H9 (cell line): ENCODE results near the gene SERPINH1. TPM values are rescaled to one million over a fixed set of nuclear protein-coding genes. Genes with fewer than 3 reads are reported as not detected.

Experiments used
- DNase-seq: peaks from one replicate; pipeline ENCODE4 v3.0.0-alpha.2; 2017
- H2AFZ ChIP-seq: one replicate; pipeline ENCODE4 v1.6.1; 2013; ENCODE audit warnings: mild to moderate bottlenecking, low read length, control low read depth, moderate library complexity
- H2AK5ac ChIP-seq: 2 replicates; pipeline ENCODE4 v1.6.1; 2013; ENCODE audit warnings: low read length, control low read depth, mixed read lengths; ENCODE audit not compliant: insufficient read length
- H2BK120ac ChIP-seq: one replicate; pipeline ENCODE4 v1.6.1; 2013; ENCODE audit warnings: low read depth, mild to moderate bottlenecking, low read length, control low read depth, inconsistent platforms; ENCODE audit not compliant: poor library complexity, severe bottlenecking
- H2BK12ac ChIP-seq: 2 replicates; pipeline ENCODE4 v1.6.1; 2013; ENCODE audit warnings: low read length, control low read depth, mixed read lengths, low read depth; ENCODE audit not compliant: insufficient read length
- H2BK15ac ChIP-seq: 2 replicates; pipeline ENCODE4 v1.6.1; 2013; ENCODE audit warnings: low read depth, low read length, control low read depth
- H2BK20ac ChIP-seq: one replicate; pipeline ENCODE4 v1.6.1; 2013; ENCODE audit warnings: low read depth, mild to moderate bottlenecking, low read length, control low read depth, inconsistent platforms; ENCODE audit not compliant: poor library complexity, severe bottlenecking
- H2BK5ac ChIP-seq: 2 replicates; pipeline ENCODE4 v1.6.1; 2013; ENCODE audit warnings: low read length, control low read depth, mixed read lengths; ENCODE audit not compliant: insufficient read length
- H3K14ac ChIP-seq: 2 replicates; pipeline ENCODE4 v1.6.1; 2013; ENCODE audit warnings: low read length, control low read depth; ENCODE audit not compliant: insufficient read depth
- H3K18ac ChIP-seq: 2 replicates; pipeline ENCODE4 v1.6.1; 2013; ENCODE audit warnings: low read depth, mild to moderate bottlenecking, mixed read lengths, low read length, control low read depth; ENCODE audit not compliant: insufficient read length
- H3K23ac ChIP-seq: 2 replicates; pipeline ENCODE4 v1.6.1; 2013; ENCODE audit warnings: low read length, control low read depth, mixed read lengths, low read depth; ENCODE audit not compliant: insufficient read length
- H3K23me2 ChIP-seq: 2 replicates; pipeline ENCODE4 v1.6.1; 2013; ENCODE audit warnings: low read depth, mild to moderate bottlenecking, mixed read lengths, low read length, control low read depth; ENCODE audit not compliant: insufficient read length, poor library complexity, severe bottlenecking
- H3K27ac ChIP-seq: 2 replicates; pipeline ENCODE4 v1.5.1; 2013; ENCODE audit warnings: low read length, control low read depth, mixed read lengths, low read depth; ENCODE audit not compliant: insufficient read length
- H3K27me3 ChIP-seq: 2 replicates; pipeline ENCODE4 v1.6.1; 2013; ENCODE audit warnings: low read length, control low read depth, inconsistent platforms; ENCODE audit not compliant: insufficient read depth
- H3K4ac ChIP-seq: 2 replicates; pipeline ENCODE4 v1.6.1; 2013; ENCODE audit warnings: low read depth, mild to moderate bottlenecking, control low read depth, inconsistent platforms, low read length, moderate library complexity
- H3K4me1 ChIP-seq: 2 replicates; pipeline ENCODE4 v1.6.1; 2013; ENCODE audit warnings: low read length, control low read depth, inconsistent platforms; ENCODE audit not compliant: insufficient read depth
- H3K4me2 ChIP-seq: 2 replicates; pipeline ENCODE4 v1.6.1; 2013; ENCODE audit warnings: low read length, control low read depth, mixed read lengths; ENCODE audit not compliant: insufficient read length, insufficient read depth
- H3K56ac ChIP-seq: 2 replicates; pipeline ENCODE4 v1.6.1; 2013; ENCODE audit warnings: low read depth, mild to moderate bottlenecking, mixed read lengths, low read length, control low read depth; ENCODE audit not compliant: insufficient read length
- H3K79me1 ChIP-seq: 2 replicates; pipeline ENCODE4 v1.6.1; 2013; ENCODE audit warnings: low read depth, mild to moderate bottlenecking, moderate library complexity, low read length, control low read depth, inconsistent platforms; ENCODE audit not compliant: insufficient read depth, poor library complexity, severe bottlenecking
- H3K79me2 ChIP-seq: 2 replicates; pipeline ENCODE4 v1.6.1; 2013; ENCODE audit warnings: low read length, control low read depth, inconsistent platforms; ENCODE audit not compliant: insufficient read depth
- H3K9ac ChIP-seq: 2 replicates; pipeline ENCODE4 v1.6.1; 2013; ENCODE audit warnings: low read length, control low read depth, mixed read lengths; ENCODE audit not compliant: insufficient read length; ENCODE audit errors: extremely low read depth
- H3K9me3 ChIP-seq: one replicate; pipeline ENCODE4 v1.6.1; 2013; ENCODE audit warnings: low read depth, low read length, inconsistent platforms; ENCODE audit not compliant: control insufficient read depth
- H3T11ph ChIP-seq: one replicate; pipeline ENCODE4 v1.6.1; 2013; ENCODE audit warnings: mild to moderate bottlenecking, low read length, control low read depth, inconsistent platforms
- H4K20me1 ChIP-seq: one replicate; pipeline ENCODE4 v1.6.1; 2013; ENCODE audit not compliant: control insufficient read depth, insufficient read length, insufficient read depth
- H4K5ac ChIP-seq: 2 replicates; pipeline ENCODE4 v1.6.1; 2013; ENCODE audit warnings: low read depth, mild to moderate bottlenecking, mixed read lengths, low read length, control low read depth; ENCODE audit not compliant: insufficient read length
- H4K8ac ChIP-seq: replicated peaks from 2 replicates; pipeline ENCODE4 v1.6.1; 2013; ENCODE audit warnings: low read length, control low read depth, mixed read lengths, low read depth; ENCODE audit not compliant: insufficient read length
- H4K91ac ChIP-seq: 2 replicates; pipeline ENCODE4 v1.6.1; 2013; ENCODE audit warnings: low read depth, mild to moderate bottlenecking, moderate library complexity, mixed read lengths, low read length, control low read depth; ENCODE audit not compliant: insufficient read length
- H3K27ac Mint-ChIP-seq, 3 experiments: 2 replicates in 2 of 3; 3 replicates in 1 of 3; pipeline ENCODE4 v1.8.0; 2020 to 2021; ENCODE audit warnings: mixed read lengths in 3 of 3, mild to moderate bottlenecking in 1 of 3, moderate library complexity in 1 of 3
- H3K27me3 Mint-ChIP-seq: 2 replicates; pipeline ENCODE4 v1.8.0; 2021; ENCODE audit warnings: low read depth, mild to moderate bottlenecking, moderate library complexity, mixed read lengths
- H3K36me3 Mint-ChIP-seq, 3 experiments: 2 replicates in 2 of 3; 3 replicates in 1 of 3; pipeline ENCODE4 v1.8.0; 2020 to 2021; ENCODE audit warnings: low read depth in 3 of 3, mixed read lengths in 3 of 3; ENCODE audit not compliant: insufficient read depth in 1 of 3
- H3K4me1 Mint-ChIP-seq, 2 experiments: 2 replicates each; pipeline ENCODE4 v1.8.0; 2020; ENCODE audit warnings: mixed read lengths in 2 of 2
- H3K4me3 Mint-ChIP-seq, 2 experiments: 2 replicates in 1 of 2; 3 replicates in 1 of 2; pipeline ENCODE4 v1.8.0; 2020 to 2021; ENCODE audit warnings: mild to moderate bottlenecking in 2 of 2, mixed read lengths in 2 of 2, moderate library complexity in 1 of 2
- H3K9me3 Mint-ChIP-seq, 2 experiments: 2 replicates in 1 of 2; 3 replicates in 1 of 2; pipeline ENCODE4 v1.8.0; 2020; ENCODE audit warnings: mild to moderate bottlenecking in 2 of 2, mixed read lengths in 2 of 2, moderate library complexity in 1 of 2
- CTCF ChIP-seq: fragments of 200-600 bp; sonication (generic); conservative IDR thresholded peaks from 3 replicates; pipeline ENCODE4 v1.8.0; 2021; ENCODE audit warnings: antibody characterized with exemption, mild to moderate bottlenecking
- total RNA-seq: library from RNA; stranded (reverse); gene quantifications from 2 replicates; pipeline ENCODE4 v1.2.1, GENCODE V29; 2021

Gene SERPINH1
- total RNA-seq, 1 experiment from 2014 or later: 253 TPM

- H3K4me1 Mint-ChIP-seq: peaks cover 12 to 19% of the 10 kb centered on the region in 2 experiments
- H2AFZ ChIP-seq: no peak overlapping the region
- no peak overlapping the region for H2BK5ac ChIP-seq
- H3K27ac Mint-ChIP-seq: no peak overlapping the region; a peak in 2 of 7 replicates
- no peak overlapping the region for H3K4me3 Mint-ChIP-seq
- no peak overlapping the region for H3K18ac ChIP-seq
- H3T11ph ChIP-seq: no peak overlapping the region
- no peak overlapping the region for H2BK15ac ChIP-seq
- no peaks in the 10 kb centered on the region for H3K23me2 ChIP-seq
- no peaks in the 10 kb centered on the region for H3K9me3 ChIP-seq
- H4K20me1 ChIP-seq: no peaks in the 10 kb centered on the region
- no peaks in the 10 kb centered on the region for H3K79me2 ChIP-seq
- H4K91ac ChIP-seq: no peak overlapping the region
- H3K9me3 Mint-ChIP-seq: no peaks in the 10 kb centered on the region; a peak in 1 of 5 replicates
- no peaks in the 10 kb centered on the region for H3K36me3 Mint-ChIP-seq
- TF ChIP-seq CTCF: no peak
- H3K27me3 Mint-ChIP-seq: peaks cover 2% of the 10 kb centered on the region; the same call in 1 of the 2 replicates
- no peak overlapping the region for H2BK20ac ChIP-seq
- no peak overlapping the region for H4K5ac ChIP-seq
- no peaks in the 10 kb centered on the region for H3K4me1 ChIP-seq
- H3K27ac ChIP-seq: no peak overlapping the region
- DNase-seq: no peak
- no peak overlapping the region for H3K14ac ChIP-seq
- no peak overlapping the region for H3K23ac ChIP-seq
- no peak overlapping the region for H2BK12ac ChIP-seq
- no peak overlapping the region for H3K4ac ChIP-seq
- no peak overlapping the region for H3K4me2 ChIP-seq
- H3K9ac ChIP-seq: no peak overlapping the region
- H3K27me3 ChIP-seq: no peaks in the 10 kb centered on the region
- H2BK120ac ChIP-seq: no peak overlapping the region
- H3K79me1 ChIP-seq: no peaks in the 10 kb centered on the region
- H3K56ac ChIP-seq: no peak overlapping the region
- H2AK5ac ChIP-seq: no peak overlapping the region
- no peak overlapping the region for H4K8ac ChIP-seq
These were observed 47.5 kb upstream of the SERPINH1 start for GRCh38 chr11:75514596-75514995.
